ENCODE measurements around the gene MYEF2.

- TF ChIP-seq RELA (CRISPR knock-in tag; IDR thresholded peaks at IDR 0.05; ENCODE audit: borderline replicate concordance) (no peak), CTCF (IDR thresholded peaks at IDR 0.05) (no peak), NR1H2 (CRISPR knock-in tag; IDR thresholded peaks at IDR 0.05) (no peak), MAX (CRISPR knock-in tag; IDR thresholded peaks at IDR 0.05) (no peak), IRF2 (CRISPR knock-in tag; IDR thresholded peaks at IDR 0.05; ENCODE audit: borderline replicate concordance, low read depth) (no peak), FOXK1 (CRISPR knock-in tag; IDR thresholded peaks at IDR 0.05) (no peak), E2F1 (CRISPR knock-in tag; IDR thresholded peaks at IDR 0.05) (no peak), ZNF121 (CRISPR knock-in tag; IDR thresholded peaks at IDR 0.05) (no peak), CBFB (CRISPR knock-in tag; IDR thresholded peaks at IDR 0.05; ENCODE audit: low read depth) (no peak)
- TF ChIP-seq, protein P1, sequence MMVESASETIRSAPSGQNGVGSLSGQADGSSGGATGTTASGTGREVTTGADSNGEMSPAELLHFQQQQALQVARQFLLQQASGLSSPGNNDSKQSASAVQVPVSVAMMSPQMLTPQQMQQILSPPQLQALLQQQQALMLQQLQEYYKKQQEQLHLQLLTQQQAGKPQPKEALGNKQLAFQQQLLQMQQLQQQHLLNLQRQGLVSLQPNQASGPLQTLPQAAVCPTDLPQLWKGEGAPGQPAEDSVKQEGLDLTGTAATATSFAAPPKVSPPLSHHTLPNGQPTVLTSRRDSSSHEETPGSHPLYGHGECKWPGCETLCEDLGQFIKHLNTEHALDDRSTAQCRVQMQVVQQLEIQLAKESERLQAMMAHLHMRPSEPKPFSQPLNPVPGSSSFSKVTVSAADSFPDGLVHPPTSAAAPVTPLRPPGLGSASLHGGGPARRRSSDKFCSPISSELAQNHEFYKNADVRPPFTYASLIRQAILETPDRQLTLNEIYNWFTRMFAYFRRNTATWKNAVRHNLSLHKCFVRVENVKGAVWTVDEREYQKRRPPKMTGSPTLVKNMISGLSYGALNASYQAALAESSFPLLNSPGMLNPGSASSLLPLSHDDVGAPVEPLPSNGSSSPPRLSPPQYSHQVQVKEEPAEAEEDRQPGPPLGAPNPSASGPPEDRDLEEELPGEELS (CRISPR knock-in tag; IDR thresholded peaks at IDR 0.05), result no peak
- TF ChIP-seq, protein P2, sequence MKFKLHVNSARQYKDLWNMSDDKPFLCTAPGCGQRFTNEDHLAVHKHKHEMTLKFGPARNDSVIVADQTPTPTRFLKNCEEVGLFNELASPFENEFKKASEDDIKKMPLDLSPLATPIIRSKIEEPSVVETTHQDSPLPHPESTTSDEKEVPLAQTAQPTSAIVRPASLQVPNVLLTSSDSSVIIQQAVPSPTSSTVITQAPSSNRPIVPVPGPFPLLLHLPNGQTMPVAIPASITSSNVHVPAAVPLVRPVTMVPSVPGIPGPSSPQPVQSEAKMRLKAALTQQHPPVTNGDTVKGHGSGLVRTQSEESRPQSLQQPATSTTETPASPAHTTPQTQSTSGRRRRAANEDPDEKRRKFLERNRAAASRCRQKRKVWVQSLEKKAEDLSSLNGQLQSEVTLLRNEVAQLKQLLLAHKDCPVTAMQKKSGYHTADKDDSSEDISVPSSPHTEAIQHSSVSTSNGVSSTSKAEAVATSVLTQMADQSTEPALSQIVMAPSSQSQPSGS (CRISPR knock-in tag; IDR thresholded peaks at IDR 0.05; ENCODE audit: borderline replicate concordance, low read depth), result no peak
Observed at GRCh38 chr15:48222627-48223026, 44.5 kb upstream of the MYEF2 start.

All from WTC11 (cell line).